ENCODE measurements around the gene SSBP1. TPM values are rescaled to one million over a fixed set of nuclear protein-coding genes. Genes with fewer than 3 reads are reported as not detected.

The SSBP1 gene
- total RNA-seq, 6 experiments from 2014 or later, result 38.6 to 115 (median 48.8) TPM

- TF ChIP-seq POLR2A (IDR thresholded peaks at IDR 0.05), result no peak
- TF ChIP-seq, protein P1, sequence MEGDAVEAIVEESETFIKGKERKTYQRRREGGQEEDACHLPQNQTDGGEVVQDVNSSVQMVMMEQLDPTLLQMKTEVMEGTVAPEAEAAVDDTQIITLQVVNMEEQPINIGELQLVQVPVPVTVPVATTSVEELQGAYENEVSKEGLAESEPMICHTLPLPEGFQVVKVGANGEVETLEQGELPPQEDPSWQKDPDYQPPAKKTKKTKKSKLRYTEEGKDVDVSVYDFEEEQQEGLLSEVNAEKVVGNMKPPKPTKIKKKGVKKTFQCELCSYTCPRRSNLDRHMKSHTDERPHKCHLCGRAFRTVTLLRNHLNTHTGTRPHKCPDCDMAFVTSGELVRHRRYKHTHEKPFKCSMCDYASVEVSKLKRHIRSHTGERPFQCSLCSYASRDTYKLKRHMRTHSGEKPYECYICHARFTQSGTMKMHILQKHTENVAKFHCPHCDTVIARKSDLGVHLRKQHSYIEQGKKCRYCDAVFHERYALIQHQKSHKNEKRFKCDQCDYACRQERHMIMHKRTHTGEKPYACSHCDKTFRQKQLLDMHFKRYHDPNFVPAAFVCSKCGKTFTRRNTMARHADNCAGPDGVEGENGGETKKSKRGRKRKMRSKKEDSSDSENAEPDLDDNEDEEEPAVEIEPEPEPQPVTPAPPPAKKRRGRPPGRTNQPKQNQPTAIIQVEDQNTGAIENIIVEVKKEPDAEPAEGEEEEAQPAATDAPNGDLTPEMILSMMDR (IDR thresholded peaks at IDR 0.05), result no peak
- intact Hi-C loops (cut with DNase I), result no loop called here
- Histone ChIP-seq H3K36me3 (no peaks in the 10 kb centered on the region), H3K27me3 (no peaks in the 10 kb centered on the region), H3K4me1 (no peaks in the 10 kb centered on the region), H3K9me3 (no peaks in the 10 kb centered on the region), H3K4me3 (no peak overlapping the region), H3K27ac (no peak overlapping the region)
- 71% methylated on average over 2 of the region's 2 CpGs for WGBS (ENCODE audit: insufficient coverage, low coverage, low lambda C conversion rate, missing lambda C conversion rate)
- ATAC-seq, result no peak
- no peak for DNase-seq
These were observed 54.4 kb downstream of the SSBP1 start for GRCh38 chr7:141792526-141792925.

Small RNAs within 50 kb of the gene (small RNA-seq; reads per million reads assigned to genes)
- 0 reads per million in 2 experiments for gene RNU1-82P

Other genes starting within 250 kb of the SSBP1 start
- 10 to 100 TPM in 5 of 6 experiments, 1 to 10 TPM in 1; 9.3 to 19.2 (median 12.0) TPM for gene AGK, start 186.9 kb upstream of the SSBP1 start, total RNA-seq
- gene DENND11, start 36.2 kb upstream of the SSBP1 start, total RNA-seq, result 10 to 100 TPM; 24.4 to 30.8 (median 26.3) TPM
- gene WEE2, start 30.0 kb upstream of the SSBP1 start, total RNA-seq, result not detected
- gene TAS2R3, start 25.7 kb downstream of the SSBP1 start, total RNA-seq, result 1 to 10 TPM in 1 of 6 experiments, under 1 TPM in 5; 0.31 to 3.5 (median 0.55) TPM
- under 1 TPM; 0.32 to 0.74 (median 0.52) TPM for gene TAS2R4, start 38.3 kb downstream of the SSBP1 start, total RNA-seq
- under 1 TPM in 5 of 6 experiments, not detected in 1; 0.43 to 0.68 (median 0.51) TPM for gene TAS2R5, start 51.9 kb downstream of the SSBP1 start, total RNA-seq
- gene PRSS37, start 103.1 kb downstream of the SSBP1 start, total RNA-seq, result not detected
- gene OR9A4, start 178.0 kb downstream of the SSBP1 start, total RNA-seq, result not detected
- gene CLEC5A, start 208.6 kb downstream of the SSBP1 start, total RNA-seq, result 1 to 10 TPM in 1 of 6 experiments, under 1 TPM in 4, not detected in 1; 0.27 to 1.2 (median 0.92) TPM
- not detected for gene TAS2R38, start 235.4 kb downstream of the SSBP1 start, total RNA-seq